GM19240 (cell line): Measurements from ENCODE around the gene ALG13.
"Not testable (repeated sequence)": the region's sequence is repeated elsewhere in the genome, so short reads cannot be mapped to it uniquely, and the experiment has no call there.

Experiments used
- DNase-seq: peaks from one replicate; pipeline ENCODE4 v3.0.0; 2011; ENCODE audit warnings: low spot score; ENCODE audit not compliant: insufficient read length

Gene ALG13

GRCh38 chrX:111680988-111681779 lies at the start of gene ALG13:
ALG13 (plus strand) TSS chrX:111681170; CDS start chrX:111681219, 49 bp downstream.
- DNase-seq = peak; percentile 33

GRCh38 chrX:111634823-111635729 lies 45.9 kb upstream of the ALG13 start:
- no peak for DNase-seq

- DNase-seq = no peak
Measured at GRCh38 chrX:111641969-111642368, 39.0 kb upstream of the ALG13 start.

- DNase-seq = not testable (repeated sequence)
Measured at GRCh38 chrX:111645165-111645564, 35.8 kb upstream of the ALG13 start.

- no peak for DNase-seq
Measured at GRCh38 chrX:111645607-111646006, 35.4 kb upstream of the ALG13 start.

- no peak for DNase-seq
Measured at GRCh38 chrX:111646515-111646914, 34.5 kb upstream of the ALG13 start.

- no peak for DNase-seq
Measured at GRCh38 chrX:111648802-111649201, 32.2 kb upstream of the ALG13 start.

GRCh38 chrX:111649638-111650037 lies 31.3 kb upstream of the ALG13 start:
- DNase-seq = no peak

GRCh38 chrX:111650845-111651244 lies 30.1 kb upstream of the ALG13 start:
- DNase-seq = no peak

- no peak for DNase-seq
Measured at GRCh38 chrX:111652719-111653118, 28.3 kb upstream of the ALG13 start.

- no peak for DNase-seq
Measured at GRCh38 chrX:111661241-111661640, 19.7 kb upstream of the ALG13 start.

GRCh38 chrX:111662292-111662691 lies 18.7 kb upstream of the ALG13 start:
- no peak for DNase-seq

GRCh38 chrX:111671668-111672067 lies 9.3 kb upstream of the ALG13 start:
- no peak for DNase-seq

- no peak for DNase-seq
Measured at GRCh38 chrX:111687305-111687704, 6.3 kb downstream of the ALG13 start.

- no peak for DNase-seq
Measured at GRCh38 chrX:111695297-111695880, 14.4 kb downstream of the ALG13 start.

- DNase-seq = no peak
Measured at GRCh38 chrX:111719426-111720210, 38.6 kb downstream of the ALG13 start.

- no peak for DNase-seq
Measured at GRCh38 chrX:111728096-111728495, 47.1 kb downstream of the ALG13 start.

- DNase-seq = no peak
Measured at GRCh38 chrX:111731351-111731750, 50.4 kb downstream of the ALG13 start.

GRCh38 chrX:111736571-111736970 lies 55.6 kb downstream of the ALG13 start:
- no peak for DNase-seq

GRCh38 chrX:111742018-111742417 lies 61.0 kb downstream of the ALG13 start:
- no peak for DNase-seq

GRCh38 chrX:111743316-111743715 lies 62.3 kb downstream of the ALG13 start:
- DNase-seq = no peak
